ENCODE results near the gene TLCD5.

- TF ChIP-seq CTCF (conservative IDR thresholded peaks at IDR 0.05; ENCODE audit: low read depth, low read length) (peak; percentile 51), EZH2 (IDR thresholded peaks at IDR 0.05; ENCODE audit: borderline replicate concordance, low read depth, low read length, poor library complexity, severe bottlenecking) (no peak)
Observed at GRCh38 chr11:120306519-120307242, 18.4 kb upstream of the TLCD5 start.
